Neural cell (in vitro differentiated cells): ENCODE results near the gene UGT1A8. TPM values are rescaled to one million over a fixed set of nuclear protein-coding genes. Genes with fewer than 3 reads are reported as not detected.
"Not testable (repeated sequence)": the region's sequence is repeated elsewhere in the genome, so short reads cannot be mapped to it uniquely, and the experiment has no call there.

Experiments
- H2AFZ ChIP-seq: fragments of 200-600, 300-800 bp; sonication (generic), shearing (Covaris generic); 2 replicates; pipeline ENCODE4 v1.6.0; 2014; ENCODE audit warnings: low read depth, mild to moderate bottlenecking, antibody characterized with exemption, low read length, moderate library complexity
- H3F3A ChIP-seq: fragments of 200-600 bp; shearing (Covaris generic); 2 replicates; pipeline ENCODE4 v1.6.1; 2016; ENCODE audit warnings: mild to moderate bottlenecking, moderate library complexity, mixed read lengths, antibody characterized with exemption, low read length; ENCODE audit not compliant: insufficient read depth, poor library complexity, severe bottlenecking
- H3K27ac ChIP-seq: fragments of 200-600, 300-800 bp; sonication (generic), shearing (Covaris generic); 2 replicates; pipeline ENCODE4 v1.5.1; 2014; ENCODE audit warnings: mild to moderate bottlenecking, low read length, moderate library complexity
- H3K27me3 ChIP-seq: fragments of 300-800, 200-600 bp; sonication (generic), shearing (Covaris generic); 2 replicates; pipeline ENCODE4 v1.6.0; 2014; ENCODE audit warnings: mild to moderate bottlenecking, low read depth, low read length, moderate library complexity; ENCODE audit not compliant: insufficient read depth
- H3K36me3 ChIP-seq: fragments of 300-800, 200-600 bp; sonication (generic), shearing (Covaris generic); 2 replicates; pipeline ENCODE4 v1.5.1; 2014; ENCODE audit warnings: mild to moderate bottlenecking, antibody characterized with exemption, low read length, moderate library complexity; ENCODE audit not compliant: insufficient read depth
- H3K4me2 ChIP-seq: fragments of 300-800, 200-600 bp; sonication (generic), shearing (Covaris generic); 2 replicates; pipeline ENCODE4 v1.6.0; 2014; ENCODE audit warnings: mild to moderate bottlenecking, low read length
- H3K4me3 ChIP-seq: fragments of 300-800, 200-600 bp; sonication (generic), shearing (Covaris generic); 2 replicates; pipeline ENCODE4 v1.5.1; 2014; ENCODE audit warnings: mild to moderate bottlenecking, low read length, moderate library complexity
- H3K79me2 ChIP-seq: fragments of 200-600 bp; shearing (Covaris generic); replicated peaks from 2 replicates; pipeline ENCODE4 v1.6.0; 2014; ENCODE audit warnings: mild to moderate bottlenecking, low read length, moderate library complexity; ENCODE audit not compliant: insufficient read depth
- H3K9ac ChIP-seq: fragments of 300-800, 200-600 bp; sonication (generic), shearing (Covaris generic); 2 replicates; pipeline ENCODE4 v1.6.1; 2016; ENCODE audit warnings: mild to moderate bottlenecking, low read length, mixed read lengths
- H3K9me2 ChIP-seq: fragments of 200-600 bp; shearing (Covaris generic); 2 replicates; pipeline ENCODE4 v1.6.1; 2016; ENCODE audit warnings: mild to moderate bottlenecking, low read length, mixed read lengths; ENCODE audit not compliant: insufficient read depth
- H3K9me3 ChIP-seq: fragments of 200-600, 300-800 bp; sonication (generic), shearing (Covaris generic); 2 replicates; pipeline ENCODE4 v1.6.1; 2016; ENCODE audit warnings: mild to moderate bottlenecking, mixed run types, low read length, moderate library complexity, mixed read lengths
- H4K20me1 ChIP-seq: fragments of 200-600 bp; shearing (Covaris generic); 2 replicates; pipeline ENCODE4 v1.6.1; 2016; ENCODE audit warnings: mild to moderate bottlenecking, mixed run types; ENCODE audit not compliant: insufficient read depth
- CTCF ChIP-seq: fragments of 450-650 bp; IDR thresholded peaks from 2 replicates; pipeline ENCODE4 v1.5.1; 2014; ENCODE audit warnings: antibody characterized with exemption, mild to moderate bottlenecking, moderate library complexity; ENCODE audit not compliant: poor library complexity, severe bottlenecking
- EP300 ChIP-seq: fragments of 450-650 bp; conservative IDR thresholded peaks from 2 replicates; pipeline ENCODE4 v1.6.1; 2014; ENCODE audit warnings: antibody characterized with exemption, mild to moderate bottlenecking, moderate library complexity; ENCODE audit not compliant: poor library complexity, severe bottlenecking
- EZH2 ChIP-seq: fragments of 200-600, 300-800 bp; shearing (Covaris generic), sonication (generic); IDR thresholded peaks from 2 replicates; pipeline ENCODE4 v1.6.1; 2014; ENCODE audit warnings: antibody characterized with exemption, low read length, borderline replicate concordance, mild to moderate bottlenecking; ENCODE audit not compliant: insufficient read depth, poor library complexity, severe bottlenecking
- MXI1 ChIP-seq: fragments of 450-650 bp; conservative IDR thresholded peaks from 2 replicates; pipeline ENCODE4 v1.6.1; 2014; ENCODE audit warnings: antibody characterized with exemption, mild to moderate bottlenecking; ENCODE audit not compliant: poor library complexity, severe bottlenecking
- POLR2AphosphoS5 ChIP-seq: IDR thresholded peaks from 2 replicates; pipeline ENCODE4 v1.6.1; 2012
- SMC3 ChIP-seq: fragments of 450-650 bp; conservative IDR thresholded peaks from 2 replicates; pipeline ENCODE4 v1.6.1; 2014; ENCODE audit warnings: antibody characterized with exemption, mild to moderate bottlenecking, moderate library complexity; ENCODE audit not compliant: poor library complexity
- TAF1 ChIP-seq: IDR thresholded peaks from 2 replicates; pipeline ENCODE4 v1.6.1; 2012; ENCODE audit warnings: low read depth
- polyA plus RNA-seq: library from polyadenylated mRNA; depleted of rRNA; stranded (reverse); fragments of >200 nt; gene quantifications from 2 replicates; pipeline ENCODE4 v1.2.3, GENCODE V29; 2014

The UGT1A8 gene
- polyA plus RNA-seq, 1 donor from 2014 or later = not detected

- not testable (repeated sequence) for H3K4me2 ChIP-seq, H3K36me3 ChIP-seq, H3K27me3 ChIP-seq, H3F3A ChIP-seq, H2AFZ ChIP-seq, H3K4me3 ChIP-seq, H4K20me1 ChIP-seq, H3K9ac ChIP-seq, H3K27ac ChIP-seq, H3K9me3 ChIP-seq, H3K9me2 ChIP-seq, H3K79me2 ChIP-seq
These were observed 134.0 kb downstream of the UGT1A8 start for GRCh38 chr2:233751212-233752009.

GRCh38 chr2:233754872-233755611 is 137.6 kb downstream of the UGT1A8 start:
- Histone ChIP-seq H3K36me3 (no peaks in the 10 kb centered on the region), H3K4me3 (no peak overlapping the region), H3K27ac (no peak overlapping the region), H4K20me1 (no peaks in the 10 kb centered on the region), H3K27me3 (no peaks in the 10 kb centered on the region), H3K79me2 (no peaks in the 10 kb centered on the region), H3K9me3 (no peaks in the 10 kb centered on the region), H3K4me2 (no peak overlapping the region), H2AFZ (no peak overlapping the region), H3K9me2 (no peaks in the 10 kb centered on the region), H3F3A (no peaks in the 10 kb centered on the region), H3K9ac (no peak overlapping the region)
- TF ChIP-seq EP300 = no peak
- TF ChIP-seq EZH2 = no peak
- no peak for TF ChIP-seq POLR2AphosphoS5
- TF ChIP-seq SMC3 = no peak
- no peak for TF ChIP-seq TAF1
- TF ChIP-seq MXI1 = no peak

- Histone ChIP-seq H3K9me3 (no peaks in the 10 kb centered on the region), H3K27me3 (no peaks in the 10 kb centered on the region), H3K4me3 (no peak overlapping the region), H3K9ac (no peak overlapping the region), H3F3A (no peaks in the 10 kb centered on the region), H3K27ac (no peak overlapping the region), H3K79me2 (no peaks in the 10 kb centered on the region), H3K9me2 (no peaks in the 10 kb centered on the region), H3K36me3 (no peaks in the 10 kb centered on the region), H4K20me1 (no peaks in the 10 kb centered on the region), H3K4me2 (no peak overlapping the region), H2AFZ (no peak overlapping the region)
- TF ChIP-seq MXI1 = no peak
- no peak for TF ChIP-seq CTCF
These were observed 139.1 kb downstream of the UGT1A8 start for GRCh38 chr2:233756429-233757081.
